A549 (cell line): Measurements from ENCODE around the gene CASK. TPM values are rescaled to one million over a fixed set of nuclear protein-coding genes. Genes with fewer than 3 reads are reported as not detected.

ENCODE experiments used
- ATAC-seq, 2 experiments: fragments of 200-7000 bp in 1 of 2; fragments of >200 bp in 1 of 2; cut with Nextera tagmentation in 1 of 2; cut with Tn5 transposase in 1 of 2; 3 replicates each; pipeline versions ENCODE4 v1.8.0 to v1.9.1; 2018 to 2020; ENCODE audit warnings: mild to moderate bottlenecking in 1 of 2, moderate library complexity in 1 of 2
- CTCF ChIA-PET: fragments of 300-600 bp; sonication (Branson Sonifier 250); formaldehyde crosslinking; extraction: SDS; loops from one replicate; lab custom pipeline; 2021; ENCODE audit warnings: antibody characterized with exemption, inconsistent platforms; lab: Yijun Ruan, JAX
- POLR2A ChIA-PET: fragments of 350-600 bp; formaldehyde crosslinking; extraction: SDS; loops from one replicate; lab custom pipeline; 2021; ENCODE audit warnings: antibody characterized with exemption, inconsistent platforms; lab: Yijun Ruan, JAX
- DNase-seq, 2 experiments: peaks; one replicate each; pipeline versions ENCODE4 v3.0.0 to v3.0.0-alpha.2; 2011 to 2016; ENCODE audit warnings: low read depth in 1 of 2, low spot score in 1 of 2
- FAIRE-seq: peaks from 2 replicates; lab custom pipeline; 2011; peaks lifted over from hg19 to GRCh38; lab: Jason Lieb, UNC
- H3K27ac ChIP-seq, 2 experiments: fragments of >200 bp; sonication (Bioruptor Twin); formaldehyde crosslinking; 3 replicates each; pipeline ENCODE4 v1.5.1; 2016 to 2017
- H3K4me1 ChIP-seq: fragments of >200 bp; sonication (Bioruptor Twin); formaldehyde crosslinking; 3 replicates; pipeline ENCODE4 v1.6.1; 2016
- H3K4me2 ChIP-seq: fragments of >200 bp; sonication (Bioruptor Twin); formaldehyde crosslinking; 3 replicates; pipeline ENCODE4 v1.6.1; 2016
- H3K4me3 ChIP-seq: fragments of >200 bp; sonication (Bioruptor Twin); formaldehyde crosslinking; 3 replicates; pipeline ENCODE4 v1.5.1; 2016
- H3K9me3 ChIP-seq: fragments of >200 bp; sonication (Bioruptor Twin); formaldehyde crosslinking; 3 replicates; pipeline ENCODE4 v1.6.1; 2016
- BHLHE40 ChIP-seq: IDR thresholded peaks from 2 replicates; pipeline ENCODE4 v1.6.1; 2012; ENCODE audit warnings: low read depth, low read length, inconsistent platforms
- CBX2 ChIP-seq: fragments of 200-600 bp; sonication (generic); IDR thresholded peaks from 2 replicates; pipeline ENCODE4 v1.6.1; 2016; ENCODE audit warnings: low read depth, mild to moderate bottlenecking, borderline replicate concordance
- CHD2 ChIP-seq: fragments of 150-350 bp; IDR thresholded peaks from 2 replicates; pipeline ENCODE4 v1.6.1; 2014; ENCODE audit warnings: low read length; ENCODE audit not compliant: partially characterized antibody
- EHF ChIP-seq: fragments of 250-450 bp; sonication (Bioruptor Pico); IDR thresholded peaks from 2 replicates; pipeline ENCODE4 v1.5.0; 2020; ENCODE audit warnings: mild to moderate bottlenecking
- ESRRA ChIP-seq: fragments of 150-350 bp; IDR thresholded peaks from 2 replicates; pipeline ENCODE4 v1.6.1; 2014; ENCODE audit warnings: mild to moderate bottlenecking, low read length, borderline replicate concordance
- FOSB ChIP-seq: fragments of 250-450 bp; sonication (Bioruptor Pico); IDR thresholded peaks from 2 replicates; pipeline ENCODE4 v1.5.0; 2020; ENCODE audit warnings: mild to moderate bottlenecking, moderate library complexity
- FOSL2 ChIP-seq, 2 experiments: fragments of 450-650 bp in 1 of 2; fragments of >200 bp in 1 of 2; sonication (Bioruptor Twin) in 1 of 2; formaldehyde crosslinking; IDR thresholded peaks; 2 replicates each; pipeline versions ENCODE4 v1.5.0 to v1.6.1; 2016 to 2020; ENCODE audit warnings: mild to moderate bottlenecking in 1 of 2, moderate library complexity in 1 of 2
- FOXS1 ChIP-seq: fragments of 250-450 bp; sonication (Bioruptor Pico); IDR thresholded peaks from 2 replicates; pipeline ENCODE4 v1.5.0; 2020; ENCODE audit warnings: mild to moderate bottlenecking, moderate library complexity
- GATA3 ChIP-seq: IDR thresholded peaks from 2 replicates; pipeline ENCODE4 v1.6.1; 2012; ENCODE audit warnings: borderline replicate concordance
- HMGXB4 ChIP-seq: fragments of 250-450 bp; sonication (Bioruptor Pico); IDR thresholded peaks from 2 replicates; pipeline ENCODE4 v1.5.0; 2021; ENCODE audit warnings: mild to moderate bottlenecking, moderate library complexity, borderline replicate concordance
- HOXA7 ChIP-seq: fragments of 250-450 bp; sonication (Bioruptor Pico); IDR thresholded peaks from 2 replicates; pipeline ENCODE4 v1.5.0; 2020; ENCODE audit warnings: mild to moderate bottlenecking, moderate library complexity
- HOXB5 ChIP-seq: fragments of 250-450 bp; sonication (Bioruptor Pico); IDR thresholded peaks from 2 replicates; pipeline ENCODE4 v1.5.0; 2020; ENCODE audit warnings: mild to moderate bottlenecking, moderate library complexity
- JUN ChIP-seq, 2 experiments: fragments of >200 bp; sonication (Bioruptor Twin); formaldehyde crosslinking; IDR thresholded peaks; 2 replicates in 1 of 2; 3 replicates in 1 of 2; pipeline ENCODE4 v1.6.1; 2016 to 2017
- JUNB ChIP-seq: fragments of >200 bp; sonication (Bioruptor Twin); formaldehyde crosslinking; IDR thresholded peaks from 2 replicates; pipeline ENCODE4 v1.6.1; 2016
- KDM5A ChIP-seq: fragments of 200-600 bp; sonication (generic); IDR thresholded peaks from 2 replicates; pipeline ENCODE4 v1.6.1; 2016; ENCODE audit warnings: antibody characterized with exemption, mild to moderate bottlenecking
- MYC ChIP-seq: IDR thresholded peaks from 2 replicates; pipeline ENCODE4 v1.6.1; 2012; ENCODE audit warnings: mild to moderate bottlenecking, inconsistent platforms, low read length, improper control_type of control experiment, borderline replicate concordance
- POLR2A ChIP-seq: IDR thresholded peaks from 2 replicates; pipeline ENCODE4 v1.6.1; 2012; ENCODE audit warnings: mild to moderate bottlenecking, low read length
- RAD21 ChIP-seq, 2 experiments: fragments of >200 bp in 1 of 2; sonication (Bioruptor Twin) in 1 of 2; formaldehyde crosslinking in 1 of 2; IDR thresholded peaks in 1 of 2; conservative IDR thresholded peaks in 1 of 2; 2 replicates in 1 of 2; 3 replicates in 1 of 2; pipeline ENCODE4 v1.6.1; 2012 to 2018; ENCODE audit warnings: inconsistent platforms in 1 of 2
- RARB ChIP-seq: fragments of 250-450 bp; sonication (Bioruptor Pico); IDR thresholded peaks from 2 replicates; pipeline ENCODE4 v1.8.0; 2021; ENCODE audit warnings: mild to moderate bottlenecking, moderate library complexity
- WGBS: methylation state at CpG from one replicate; pipeline ENCODE4 v1.1.6; 2017; ENCODE audit errors: missing lambda C conversion rate; 5-methylcytosine and 5-hydroxymethylcytosine counted together
- polyA minus RNA-seq: library from RNA; depleted of rRNA, polyadenylated mRNA; stranded (reverse); fragments of >200 nt; gene quantifications from 2 replicates; pipeline ENCODE4 v1.2.3, GENCODE V29; 2011; rRNA and poly(A)+ RNA removed
- polyA plus RNA-seq, 4 experiments: library from polyadenylated mRNA; depleted of rRNA in 3 of 4; stranded (reverse); fragments of >200 nt; fragmentation: RNase III in 1 of 4; extraction: RNeasy Plus Mini Kit Qiagen cat#74134 plus additional on column Dnase treatment in 1 of 4; gene quantifications; 2 replicates in 3 of 4; 3 replicates in 1 of 4; pipeline ENCODE4 v1.2.3, GENCODE V29; 2011 to 2017
- TF ChIP-seq, protein P1 (sequence below): fragments of >200 bp; sonication (Bioruptor Twin); formaldehyde crosslinking; IDR thresholded peaks from 3 replicates; pipeline ENCODE4 v1.5.1; 2016
- TF ChIP-seq, protein P2 (sequence below): fragments of 200-600 bp; sonication (generic); IDR thresholded peaks from 2 replicates; pipeline ENCODE4 v1.6.1; 2016; ENCODE audit warnings: antibody characterized with exemption, mild to moderate bottlenecking, moderate library complexity
- TF ChIP-seq, protein P3 (sequence below): fragments of 450-650 bp; IDR thresholded peaks from 2 replicates; pipeline ENCODE4 v1.6.1; 2014; ENCODE audit warnings: antibody characterized with exemption

Gene CASK, protein sequence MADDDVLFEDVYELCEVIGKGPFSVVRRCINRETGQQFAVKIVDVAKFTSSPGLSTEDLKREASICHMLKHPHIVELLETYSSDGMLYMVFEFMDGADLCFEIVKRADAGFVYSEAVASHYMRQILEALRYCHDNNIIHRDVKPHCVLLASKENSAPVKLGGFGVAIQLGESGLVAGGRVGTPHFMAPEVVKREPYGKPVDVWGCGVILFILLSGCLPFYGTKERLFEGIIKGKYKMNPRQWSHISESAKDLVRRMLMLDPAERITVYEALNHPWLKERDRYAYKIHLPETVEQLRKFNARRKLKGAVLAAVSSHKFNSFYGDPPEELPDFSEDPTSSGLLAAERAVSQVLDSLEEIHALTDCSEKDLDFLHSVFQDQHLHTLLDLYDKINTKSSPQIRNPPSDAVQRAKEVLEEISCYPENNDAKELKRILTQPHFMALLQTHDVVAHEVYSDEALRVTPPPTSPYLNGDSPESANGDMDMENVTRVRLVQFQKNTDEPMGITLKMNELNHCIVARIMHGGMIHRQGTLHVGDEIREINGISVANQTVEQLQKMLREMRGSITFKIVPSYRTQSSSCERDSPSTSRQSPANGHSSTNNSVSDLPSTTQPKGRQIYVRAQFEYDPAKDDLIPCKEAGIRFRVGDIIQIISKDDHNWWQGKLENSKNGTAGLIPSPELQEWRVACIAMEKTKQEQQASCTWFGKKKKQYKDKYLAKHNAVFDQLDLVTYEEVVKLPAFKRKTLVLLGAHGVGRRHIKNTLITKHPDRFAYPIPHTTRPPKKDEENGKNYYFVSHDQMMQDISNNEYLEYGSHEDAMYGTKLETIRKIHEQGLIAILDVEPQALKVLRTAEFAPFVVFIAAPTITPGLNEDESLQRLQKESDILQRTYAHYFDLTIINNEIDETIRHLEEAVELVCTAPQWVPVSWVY
- 51.4 and 57.6 TPM in 2 replicates for polyA plus RNA-seq (2011; rRNA removed)
- 9.7 and 10.9 TPM in 2 replicates for polyA plus RNA-seq (2012; cell fraction: cytosol; rRNA removed)
- 5.2 and 6.8 TPM in 2 replicates for polyA plus RNA-seq (2012; cell fraction: nucleus; rRNA removed)
- polyA plus RNA-seq (2017; fragmentation: RNase III; extraction: RNeasy Plus Mini Kit Qiagen cat#74134 plus additional on column Dnase treatment) = 23.3 to 27.1 TPM (median 25.7 TPM) in 3 replicates
- 30.0 and 40.0 TPM in 2 replicates for polyA minus RNA-seq

GRCh38 chrX:41923211-41923977 lies at the start of gene CASK:
TSS of gene CASK (minus strand) at chrX:41923554. CDS start at chrX:41922988, 566 bp downstream.
- no peaks in the 10 kb centered on the region for H3K9me3 ChIP-seq
- FAIRE-seq (no peak), ATAC-seq (peak; percentile 78 to 93), DNase-seq (peak; percentile 52 to 93)
- peak within 1 kb of the TSS; percentile 98 for H3K4me2 ChIP-seq
- ChIA-PET CTCF (interaction anchor here (0.6 kb wide), 2 partner anchors 76 to 293 kb away, joined by 3 read pairs; no protein-coding TSS in a partner anchor), POLR2A (interaction anchor here (1.5 kb wide), 1 partner anchor 94 kb away, joined by 4 read pairs; no protein-coding TSS in a partner anchor)
- H3K4me3 ChIP-seq = peak within 1 kb of the TSS; percentile 63
- TF ChIP-seq, protein P1, sequence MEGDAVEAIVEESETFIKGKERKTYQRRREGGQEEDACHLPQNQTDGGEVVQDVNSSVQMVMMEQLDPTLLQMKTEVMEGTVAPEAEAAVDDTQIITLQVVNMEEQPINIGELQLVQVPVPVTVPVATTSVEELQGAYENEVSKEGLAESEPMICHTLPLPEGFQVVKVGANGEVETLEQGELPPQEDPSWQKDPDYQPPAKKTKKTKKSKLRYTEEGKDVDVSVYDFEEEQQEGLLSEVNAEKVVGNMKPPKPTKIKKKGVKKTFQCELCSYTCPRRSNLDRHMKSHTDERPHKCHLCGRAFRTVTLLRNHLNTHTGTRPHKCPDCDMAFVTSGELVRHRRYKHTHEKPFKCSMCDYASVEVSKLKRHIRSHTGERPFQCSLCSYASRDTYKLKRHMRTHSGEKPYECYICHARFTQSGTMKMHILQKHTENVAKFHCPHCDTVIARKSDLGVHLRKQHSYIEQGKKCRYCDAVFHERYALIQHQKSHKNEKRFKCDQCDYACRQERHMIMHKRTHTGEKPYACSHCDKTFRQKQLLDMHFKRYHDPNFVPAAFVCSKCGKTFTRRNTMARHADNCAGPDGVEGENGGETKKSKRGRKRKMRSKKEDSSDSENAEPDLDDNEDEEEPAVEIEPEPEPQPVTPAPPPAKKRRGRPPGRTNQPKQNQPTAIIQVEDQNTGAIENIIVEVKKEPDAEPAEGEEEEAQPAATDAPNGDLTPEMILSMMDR = 0 out of 3 replicates have a peak, but pooled peaks have one; percentile 1
- TF ChIP-seq HOXA7 (no peak), FOSL2 (IDR thresholded peaks at IDR 0.05) (no peak), FOSL2 (CRISPR knock-in tag; IDR thresholded peaks at IDR 0.05) (no peak), CHD2 (no peak), RARB (no peak), FOXS1 (no peak), MYC (no peak), ESRRA (no peak), CBX2 (no peak), FOSB (no peak), KDM5A (no peak), HMGXB4 (CRISPR knock-in tag) (no peak), JUNB (no peak), POLR2A (peak; percentile 51), GATA3 (no peak), BHLHE40 (no peak), EHF (no peak), HOXB5 (CRISPR knock-in tag) (no peak), JUN (IDR thresholded peaks at IDR 0.05) (peak; percentile 24 to 58; a peak in 3 of 5 replicates), RAD21 (conservative IDR thresholded peaks at IDR 0.05 in 1 of 2, IDR thresholded peaks at IDR 0.05 in 1 of 2) (peak in 1 of 2 experiments; percentile 8; a peak in 1 of 5 replicates)
- TF ChIP-seq, protein P2, sequence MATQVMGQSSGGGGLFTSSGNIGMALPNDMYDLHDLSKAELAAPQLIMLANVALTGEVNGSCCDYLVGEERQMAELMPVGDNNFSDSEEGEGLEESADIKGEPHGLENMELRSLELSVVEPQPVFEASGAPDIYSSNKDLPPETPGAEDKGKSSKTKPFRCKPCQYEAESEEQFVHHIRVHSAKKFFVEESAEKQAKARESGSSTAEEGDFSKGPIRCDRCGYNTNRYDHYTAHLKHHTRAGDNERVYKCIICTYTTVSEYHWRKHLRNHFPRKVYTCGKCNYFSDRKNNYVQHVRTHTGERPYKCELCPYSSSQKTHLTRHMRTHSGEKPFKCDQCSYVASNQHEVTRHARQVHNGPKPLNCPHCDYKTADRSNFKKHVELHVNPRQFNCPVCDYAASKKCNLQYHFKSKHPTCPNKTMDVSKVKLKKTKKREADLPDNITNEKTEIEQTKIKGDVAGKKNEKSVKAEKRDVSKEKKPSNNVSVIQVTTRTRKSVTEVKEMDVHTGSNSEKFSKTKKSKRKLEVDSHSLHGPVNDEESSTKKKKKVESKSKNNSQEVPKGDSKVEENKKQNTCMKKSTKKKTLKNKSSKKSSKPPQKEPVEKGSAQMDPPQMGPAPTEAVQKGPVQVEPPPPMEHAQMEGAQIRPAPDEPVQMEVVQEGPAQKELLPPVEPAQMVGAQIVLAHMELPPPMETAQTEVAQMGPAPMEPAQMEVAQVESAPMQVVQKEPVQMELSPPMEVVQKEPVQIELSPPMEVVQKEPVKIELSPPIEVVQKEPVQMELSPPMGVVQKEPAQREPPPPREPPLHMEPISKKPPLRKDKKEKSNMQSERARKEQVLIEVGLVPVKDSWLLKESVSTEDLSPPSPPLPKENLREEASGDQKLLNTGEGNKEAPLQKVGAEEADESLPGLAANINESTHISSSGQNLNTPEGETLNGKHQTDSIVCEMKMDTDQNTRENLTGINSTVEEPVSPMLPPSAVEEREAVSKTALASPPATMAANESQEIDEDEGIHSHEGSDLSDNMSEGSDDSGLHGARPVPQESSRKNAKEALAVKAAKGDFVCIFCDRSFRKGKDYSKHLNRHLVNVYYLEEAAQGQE = no peak
- TF ChIP-seq, protein P3, sequence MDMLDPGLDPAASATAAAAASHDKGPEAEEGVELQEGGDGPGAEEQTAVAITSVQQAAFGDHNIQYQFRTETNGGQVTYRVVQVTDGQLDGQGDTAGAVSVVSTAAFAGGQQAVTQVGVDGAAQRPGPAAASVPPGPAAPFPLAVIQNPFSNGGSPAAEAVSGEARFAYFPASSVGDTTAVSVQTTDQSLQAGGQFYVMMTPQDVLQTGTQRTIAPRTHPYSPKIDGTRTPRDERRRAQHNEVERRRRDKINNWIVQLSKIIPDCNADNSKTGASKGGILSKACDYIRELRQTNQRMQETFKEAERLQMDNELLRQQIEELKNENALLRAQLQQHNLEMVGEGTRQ = no peak
- peaks cover 15% of the 10 kb centered on the region; the same call in 2 of the 3 replicates for H3K4me1 ChIP-seq
- peak within 1 kb of the TSS; percentile 90 to 98 for H3K27ac ChIP-seq
- WGBS = no CpG with 5 or more reads among the region's 123 CpGs
